NCI-H1930 (cell line): ENCODE data around the gene SHC1.
A peak's percentile ranks its signal among the peaks of the same experiment; 100 is the strongest.

Experiments used
- DNase-seq, 2 experiments: peaks; one replicate each; lab custom pipeline; 2025; lab: John Stamatoyannopoulos, UW

SHC1 gene

GRCh38 chr1:154973344-154974101 lies 3.0 kb upstream of the SHC1 start:
- DNase-seq = peak; percentile 72

- no peak for DNase-seq
These were observed 2.2 kb upstream of the SHC1 start for GRCh38 chr1:154972517-154973343.

- DNase-seq = no peak
These were observed 1.6 kb upstream of the SHC1 start for GRCh38 chr1:154972213-154972516.

DNA sequence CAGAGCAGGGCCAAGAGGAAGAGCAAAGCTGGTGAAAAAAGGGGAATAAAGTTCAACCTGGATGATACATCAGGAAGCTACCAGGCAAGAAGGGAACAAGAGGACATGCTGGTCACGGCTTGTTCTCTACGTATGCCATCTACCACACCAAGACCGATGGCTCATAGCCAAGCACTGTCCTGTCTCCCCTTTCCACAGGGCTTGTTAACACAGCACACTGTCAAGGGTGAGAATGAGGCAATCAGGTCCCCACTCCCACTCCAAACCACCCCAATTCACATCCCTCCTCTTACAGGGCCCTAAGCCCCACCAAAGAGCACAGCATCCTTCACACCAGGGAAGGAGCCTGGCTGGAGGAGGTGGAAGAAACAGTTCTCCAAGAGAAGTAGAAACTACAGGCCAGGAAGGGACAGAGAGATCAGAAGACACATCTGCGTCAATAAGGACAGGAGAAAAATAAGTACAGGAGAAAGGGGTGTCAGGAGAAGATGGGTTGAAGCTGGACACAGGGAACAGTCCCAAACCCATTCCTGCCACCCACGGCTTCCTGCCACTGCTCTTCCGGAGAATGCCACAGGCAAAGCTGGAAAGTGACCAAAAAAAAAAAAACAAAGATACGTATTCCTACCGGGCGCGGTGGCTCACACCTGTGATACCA lies 923 bp upstream of the SHC1 start:
- DNase-seq = no peak

DNA sequence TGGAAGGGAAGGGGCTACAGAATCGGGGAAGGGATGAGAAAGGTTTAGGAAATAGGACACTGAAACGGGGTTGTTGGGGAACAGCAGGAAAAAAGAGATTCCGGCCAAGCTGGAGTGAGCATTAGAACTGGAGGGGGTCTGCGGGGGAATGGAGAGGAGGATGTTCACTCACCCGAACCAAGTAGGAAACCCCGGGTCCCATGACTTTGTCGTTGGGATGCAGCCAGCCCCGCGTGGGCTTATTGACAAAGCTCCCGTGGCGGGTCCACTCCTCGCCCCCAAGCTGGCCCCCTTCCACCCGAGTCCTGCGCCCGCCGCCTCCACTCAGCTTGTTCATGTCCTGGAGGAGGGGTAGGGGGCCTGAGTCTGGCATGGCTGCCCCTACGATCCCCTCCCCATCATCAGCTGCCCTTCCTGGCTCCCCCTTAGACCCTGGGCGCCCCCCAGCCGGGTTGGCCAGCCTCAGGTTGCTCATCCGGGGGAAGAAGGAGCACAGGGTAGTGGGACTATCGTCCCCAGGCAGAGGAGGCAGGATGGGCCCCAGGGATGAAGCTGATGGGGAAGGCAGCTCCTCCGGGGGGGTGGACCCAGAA lies 591 bp downstream of the SHC1 start:
- DNase-seq = no peak

GRCh38 chr1:154969246-154969645 lies 1.3 kb downstream of the SHC1 start:
- no peak for DNase-seq

DNA sequence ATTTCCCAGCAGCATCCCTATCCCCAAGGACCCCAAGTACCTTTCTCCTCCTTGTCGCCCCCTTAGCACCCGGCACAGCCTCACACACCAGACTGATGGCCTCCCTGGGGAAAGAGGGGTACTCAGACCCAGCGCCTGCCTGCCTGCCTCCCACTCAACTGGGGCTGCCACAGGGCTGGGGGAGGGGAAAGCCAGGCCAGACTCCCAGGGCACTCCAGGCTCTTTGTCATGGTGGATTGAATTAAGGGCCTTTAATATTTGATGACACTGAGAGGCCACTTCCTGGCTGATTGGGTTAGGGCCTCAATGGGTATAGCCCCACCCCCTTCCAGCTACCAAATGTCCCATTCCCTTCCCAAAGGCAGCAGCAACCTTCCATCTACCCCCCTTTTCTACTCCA lies 1.8 kb downstream of the SHC1 start:
- no peak for DNase-seq

GRCh38 chr1:154967331-154967950 lies 3.1 kb downstream of the SHC1 start:
- DNase-seq = no peak

- DNase-seq = no peak
These were observed 4.4 kb downstream of the SHC1 start for GRCh38 chr1:154966111-154966510.

- no peak for DNase-seq
These were observed 6.2 kb downstream of the SHC1 start for GRCh38 chr1:154964359-154964758.

DNA sequence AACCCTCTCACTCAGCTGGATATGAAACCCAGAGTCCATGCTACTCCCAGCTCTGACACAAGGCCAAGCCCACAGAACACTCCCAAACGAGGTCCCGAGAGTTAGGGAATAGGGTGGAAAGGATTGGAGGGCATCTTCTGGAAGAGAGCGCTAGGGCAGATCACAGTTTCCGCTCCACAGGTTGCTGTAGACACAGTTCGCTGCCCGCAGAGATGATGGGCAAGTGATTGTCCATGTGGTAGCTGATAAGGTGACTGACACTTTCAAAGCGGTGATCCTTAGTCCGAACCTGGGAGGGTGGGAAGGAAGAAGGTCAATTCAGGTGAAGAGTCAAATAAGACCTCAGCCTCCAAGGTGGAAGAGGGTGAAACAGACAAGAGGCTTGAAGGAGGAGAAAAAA lies 6.9 kb downstream of the SHC1 start:
- no peak for DNase-seq

DNA sequence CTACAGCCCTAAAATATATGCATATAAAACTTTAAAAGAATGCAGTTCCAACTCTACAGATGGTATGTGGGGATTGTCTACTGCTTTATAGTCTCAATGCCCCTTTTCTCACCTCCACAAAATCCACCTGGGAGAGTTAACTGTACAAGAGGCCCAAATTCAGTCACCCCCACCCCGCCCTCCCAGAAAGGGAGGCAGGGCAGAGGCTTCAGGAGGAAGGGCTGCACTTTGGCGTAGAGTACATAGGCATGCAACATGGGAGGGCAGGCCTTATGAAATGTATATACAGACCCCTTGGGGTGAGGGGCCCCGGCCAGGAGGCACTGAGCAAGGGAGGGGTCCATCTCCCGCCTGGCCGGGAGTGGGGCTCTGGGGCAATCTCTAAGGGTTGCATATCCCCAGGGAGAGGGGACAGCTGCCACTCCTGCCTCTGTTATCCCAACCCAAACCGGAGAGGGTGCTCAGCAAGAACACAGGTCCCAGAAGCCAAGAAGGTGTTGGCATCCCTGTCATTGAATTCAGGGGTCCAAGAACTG lies 7.7 kb downstream of the SHC1 start:
- DNase-seq = no peak

GRCh38 chr1:154962156-154962749 lies 8.3 kb downstream of the SHC1 start:
- DNase-seq = no peak

GRCh38 chr1:154961207-154962155 lies 9.1 kb downstream of the SHC1 start, which contains the start of gene PYGO2:
Gene PYGO2, minus strand, starts transcription at chr1:154961782. Its CDS starts 206 bp downstream, at chr1:154961576.
- DNase-seq = peak; percentile 44 to 75

DNA sequence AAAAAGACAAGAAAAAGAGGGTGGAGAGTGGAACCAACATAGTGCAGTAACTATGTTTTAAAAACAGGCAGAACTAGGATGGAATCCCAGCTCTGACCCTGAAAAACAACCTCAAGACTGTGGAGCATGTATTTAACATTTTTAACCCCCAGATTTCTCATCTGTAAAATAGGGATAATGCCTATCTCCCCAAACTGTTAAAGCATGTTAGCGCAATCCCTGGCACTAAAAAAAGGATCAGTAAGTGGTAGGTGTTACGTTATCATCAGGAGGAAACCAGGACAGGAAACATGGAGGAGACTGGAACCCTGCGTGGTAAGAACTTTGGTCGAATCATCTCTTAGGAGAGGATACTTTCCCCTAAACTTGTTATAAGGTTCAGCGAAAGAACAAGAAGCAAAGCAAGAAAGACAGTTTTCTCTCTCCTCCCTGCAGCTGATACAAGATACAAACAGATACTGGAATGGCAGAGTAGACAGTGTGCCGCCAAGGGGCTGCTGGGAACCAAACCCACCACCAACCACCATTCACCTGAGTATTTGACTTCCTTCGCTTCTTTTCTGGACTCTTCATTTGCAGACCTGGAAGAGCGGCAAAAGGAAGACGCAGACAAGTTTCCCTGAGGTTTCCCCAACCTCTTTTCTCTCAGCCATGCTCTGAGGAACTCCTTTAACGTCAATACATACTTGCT lies 10.0 kb downstream of the SHC1 start:
- DNase-seq = no peak

GRCh38 chr1:154959426-154959780 lies 11.1 kb downstream of the SHC1 start:
- DNase-seq = no peak

GRCh38 chr1:154958681-154959425 lies 11.7 kb downstream of the SHC1 start:
- no peak for DNase-seq

GRCh38 chr1:154958036-154958435 lies 12.5 kb downstream of the SHC1 start:
- DNase-seq = no peak

DNA sequence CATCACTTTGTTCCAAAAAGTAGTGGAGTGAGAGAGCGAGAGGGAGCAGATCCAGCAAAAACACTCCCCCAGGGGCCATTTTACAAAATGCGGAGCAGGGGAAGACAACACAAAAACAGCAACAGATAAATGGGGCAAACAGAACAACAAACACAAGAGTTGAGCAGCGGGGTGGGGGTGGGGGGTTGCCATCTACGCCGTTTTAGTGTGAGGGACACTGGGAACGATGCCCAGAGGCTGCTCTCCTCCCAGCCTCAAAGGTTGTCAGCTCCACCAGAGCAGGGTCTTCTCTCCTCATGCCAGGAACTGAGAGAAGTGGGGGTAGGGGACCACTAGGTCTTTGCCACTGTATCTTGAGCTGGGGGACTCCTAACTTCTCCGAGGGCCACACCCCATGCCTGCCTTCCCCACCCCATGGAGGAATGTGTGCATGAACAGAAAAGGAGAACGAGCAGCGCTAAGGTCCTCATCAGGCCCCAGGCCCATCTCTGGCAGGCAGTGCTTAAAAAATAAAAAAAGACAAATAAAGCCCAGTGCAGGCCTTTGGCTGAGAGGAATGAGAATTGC lies 13.4 kb downstream of the SHC1 start:
- no peak for DNase-seq
